AG09319 (cell line): ENCODE data around the gene NEDD9.

Experiments
- DNase-seq: peaks from one replicate; pipeline ENCODE4 v3.0.0-alpha.2; 2010; ENCODE audit warnings: low read depth; ENCODE audit errors: extremely low read depth
- TF ChIP-seq, protein P1 (sequence below): IDR thresholded peaks from 2 replicates; pipeline ENCODE4 v1.5.1; 2011; ENCODE audit warnings: low read depth, mild to moderate bottlenecking, inconsistent platforms, low read length, moderate library complexity

The NEDD9 gene

DNA sequence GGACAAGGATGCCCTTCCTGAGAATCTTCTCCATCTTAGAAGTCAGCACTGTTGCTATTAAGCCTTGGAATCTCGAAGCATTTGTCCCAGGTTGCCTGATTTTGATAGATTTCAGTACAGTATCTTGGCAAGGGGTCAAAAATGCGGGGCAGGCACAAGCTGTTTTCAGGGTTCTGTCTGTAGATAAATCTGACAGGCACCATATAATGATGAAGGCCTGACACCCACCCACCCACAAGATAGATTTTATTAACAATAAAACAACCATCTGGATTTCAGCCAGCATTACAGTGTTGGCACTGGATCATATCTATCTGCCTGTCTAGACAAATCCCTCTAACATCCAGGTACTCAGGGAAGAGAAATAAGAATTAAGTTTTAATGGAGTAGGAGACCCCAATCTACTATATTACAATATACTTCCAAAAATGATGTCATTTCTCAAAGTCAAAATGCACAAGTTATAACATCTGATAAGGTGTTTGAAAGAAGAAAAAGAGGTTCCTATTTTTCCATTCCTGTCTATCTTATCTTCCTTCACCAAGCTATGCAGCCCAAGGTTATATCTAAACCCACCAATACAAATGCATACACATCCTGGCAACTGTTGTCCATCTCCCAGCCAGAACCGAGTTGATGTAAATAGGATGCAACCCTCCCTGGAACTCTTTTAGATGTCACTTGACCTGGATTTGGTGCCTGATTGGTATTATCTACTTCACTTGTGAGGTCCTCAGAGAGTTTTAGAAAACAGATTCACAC is 10.7 kb downstream of the NEDD9 start:
- no peak for DNase-seq
- TF ChIP-seq, protein P1, sequence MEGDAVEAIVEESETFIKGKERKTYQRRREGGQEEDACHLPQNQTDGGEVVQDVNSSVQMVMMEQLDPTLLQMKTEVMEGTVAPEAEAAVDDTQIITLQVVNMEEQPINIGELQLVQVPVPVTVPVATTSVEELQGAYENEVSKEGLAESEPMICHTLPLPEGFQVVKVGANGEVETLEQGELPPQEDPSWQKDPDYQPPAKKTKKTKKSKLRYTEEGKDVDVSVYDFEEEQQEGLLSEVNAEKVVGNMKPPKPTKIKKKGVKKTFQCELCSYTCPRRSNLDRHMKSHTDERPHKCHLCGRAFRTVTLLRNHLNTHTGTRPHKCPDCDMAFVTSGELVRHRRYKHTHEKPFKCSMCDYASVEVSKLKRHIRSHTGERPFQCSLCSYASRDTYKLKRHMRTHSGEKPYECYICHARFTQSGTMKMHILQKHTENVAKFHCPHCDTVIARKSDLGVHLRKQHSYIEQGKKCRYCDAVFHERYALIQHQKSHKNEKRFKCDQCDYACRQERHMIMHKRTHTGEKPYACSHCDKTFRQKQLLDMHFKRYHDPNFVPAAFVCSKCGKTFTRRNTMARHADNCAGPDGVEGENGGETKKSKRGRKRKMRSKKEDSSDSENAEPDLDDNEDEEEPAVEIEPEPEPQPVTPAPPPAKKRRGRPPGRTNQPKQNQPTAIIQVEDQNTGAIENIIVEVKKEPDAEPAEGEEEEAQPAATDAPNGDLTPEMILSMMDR, result no peak

DNA sequence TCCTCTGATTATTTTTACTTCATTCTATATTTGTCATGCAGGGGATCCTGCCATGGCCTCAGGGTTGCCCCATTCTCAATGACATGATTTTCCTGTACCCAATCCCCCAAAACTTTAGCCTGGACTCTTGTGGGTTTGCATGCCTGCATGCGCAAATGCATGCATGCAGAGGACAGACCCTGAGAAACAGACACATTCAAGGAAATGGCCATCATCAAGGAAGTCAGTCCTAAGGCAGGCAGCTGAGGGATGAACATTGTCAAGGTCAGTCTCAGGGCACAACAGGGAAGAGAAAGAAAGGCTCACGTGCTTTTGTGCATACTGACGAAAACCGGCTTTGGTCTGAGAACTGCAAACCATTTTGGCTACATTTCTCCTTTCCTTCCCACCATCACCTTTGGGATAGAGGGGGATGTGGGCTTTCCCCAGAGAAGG is 13.1 kb downstream of the NEDD9 start:
- TF ChIP-seq, protein P1, result no peak
- no peak for DNase-seq

DNA sequence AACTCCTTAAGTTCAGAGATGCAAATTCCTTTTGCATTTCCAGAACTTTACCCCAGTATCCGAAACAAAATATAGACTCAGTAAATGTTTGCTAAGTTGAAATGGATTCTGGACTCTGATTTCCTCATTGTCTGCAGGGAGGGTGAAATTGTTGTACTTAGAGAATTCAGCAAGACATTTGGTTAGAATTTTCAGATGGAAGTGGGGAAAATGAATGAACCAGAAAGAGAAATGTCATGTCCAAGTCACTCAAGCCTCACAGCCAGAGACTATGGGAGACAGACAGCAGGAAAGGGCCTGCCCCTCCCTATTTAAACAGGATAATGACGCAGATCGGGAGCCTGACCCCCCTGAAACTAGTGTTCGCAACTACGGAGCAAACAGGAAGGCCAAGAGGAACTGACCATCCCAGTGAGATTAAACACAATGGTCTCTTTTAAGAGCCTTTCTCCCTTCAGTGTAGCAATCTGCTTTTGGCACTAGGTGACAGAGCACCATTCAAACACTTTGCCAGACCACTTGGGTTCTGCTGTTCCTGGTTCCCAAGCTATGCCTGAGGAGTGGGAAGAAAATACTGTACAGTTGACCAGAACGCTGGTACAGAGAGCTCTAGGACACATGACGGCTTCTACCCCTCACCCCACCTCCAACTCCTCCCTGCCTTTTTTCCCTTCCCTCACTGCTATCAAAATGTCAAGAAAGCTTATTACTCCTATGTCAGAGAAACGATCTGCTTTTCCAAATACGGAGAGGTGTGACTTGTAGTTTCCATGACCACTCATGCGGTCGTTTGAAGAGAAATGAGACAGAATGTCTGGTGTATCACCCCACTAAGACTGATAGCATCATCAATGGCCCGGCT is 13.7 kb downstream of the NEDD9 start:
- TF ChIP-seq, protein P1, result no peak
- no peak for DNase-seq

DNA sequence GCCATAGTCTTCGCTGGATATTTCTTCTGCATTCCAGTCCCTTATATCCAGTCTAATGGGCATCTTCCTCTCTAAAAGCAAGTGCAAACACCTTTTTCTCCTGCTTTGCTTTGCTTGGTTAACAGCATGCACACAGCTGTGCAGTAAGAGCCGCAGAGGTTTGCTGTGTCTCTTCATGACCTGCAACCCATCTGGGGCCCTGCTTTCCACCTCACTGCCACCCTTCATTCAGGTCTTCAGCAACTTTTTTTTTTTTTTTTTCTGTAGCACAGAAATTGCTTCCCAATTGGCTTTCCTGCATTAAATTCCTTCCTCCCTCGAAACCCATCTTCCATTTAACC is 14.4 kb downstream of the NEDD9 start:
- TF ChIP-seq, protein P1, result no peak

DNA sequence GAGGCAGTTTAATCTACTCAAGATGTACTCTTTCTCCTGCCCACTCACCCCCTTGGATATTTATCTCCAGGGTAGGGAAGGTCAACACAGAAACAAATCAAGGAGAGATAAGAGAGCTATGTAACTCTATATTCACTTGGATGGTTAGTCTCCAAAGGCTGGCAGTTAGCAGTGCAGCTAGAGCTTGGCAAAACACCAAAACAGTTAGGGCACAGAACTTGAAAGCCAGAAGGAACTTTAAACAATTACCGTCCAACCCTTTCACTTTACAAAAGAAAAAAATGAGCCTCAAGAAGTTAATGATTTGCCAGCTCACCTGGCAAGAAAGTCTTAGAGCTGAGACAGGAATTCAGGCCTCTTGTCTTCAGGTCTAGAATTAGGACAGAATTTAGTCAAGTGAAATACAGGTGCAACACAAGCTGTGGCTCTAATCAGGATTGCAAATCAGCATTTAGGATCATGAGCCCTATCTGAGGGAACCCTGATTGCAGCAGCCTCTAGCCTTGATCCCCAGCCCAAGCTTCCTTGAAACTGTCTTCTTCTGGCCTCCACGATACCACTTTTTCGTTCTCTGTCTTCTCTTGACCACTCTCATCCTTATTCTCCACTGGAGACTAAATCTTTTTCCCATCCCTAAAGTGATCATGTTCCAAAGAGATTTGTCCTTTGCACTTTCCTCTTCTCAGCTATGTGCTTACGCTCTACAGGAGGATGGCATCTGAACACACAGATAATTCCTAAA is 14.9 kb downstream of the NEDD9 start:
- TF ChIP-seq, protein P1, result no peak

More for the DNA sequence above, 14.4 kb downstream of the NEDD9 start:
- no peak for DNase-seq

DNA sequence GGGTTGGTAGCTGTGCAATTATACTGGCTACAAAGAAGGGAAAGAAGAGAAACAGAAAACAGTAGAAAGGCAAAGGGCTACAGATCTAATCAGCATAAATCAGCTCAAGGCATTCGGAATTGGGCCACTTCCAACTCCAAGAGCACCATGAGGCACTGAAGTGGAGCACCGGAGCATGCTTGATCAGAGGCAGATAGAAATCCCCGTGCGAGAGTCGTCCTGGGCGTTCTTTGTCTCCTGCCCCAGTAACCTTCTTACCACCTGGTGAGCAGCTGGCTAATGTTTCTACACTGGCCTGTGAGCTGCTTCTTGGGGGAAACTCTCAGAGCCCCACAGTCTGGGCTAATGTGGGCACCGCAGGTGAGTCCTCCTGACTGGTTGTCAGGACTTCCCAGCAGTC is 16.7 kb downstream of the NEDD9 start:
- TF ChIP-seq, protein P1, result no peak
- no peak for DNase-seq

More for the DNA sequence above, 14.9 kb downstream of the NEDD9 start:
- no peak for DNase-seq
